Kasumi-1 (cell line): ENCODE measurements around the gene AFP.

Source experiments
- DNase-seq, 2 experiments: peaks; one replicate each; lab custom pipeline; 2025; lab: John Stamatoyannopoulos, UW

Gene AFP

GRCh38 chr4:73438048-73438447, 2.0 kb downstream of the AFP start:
- no peak for DNase-seq

DNA sequence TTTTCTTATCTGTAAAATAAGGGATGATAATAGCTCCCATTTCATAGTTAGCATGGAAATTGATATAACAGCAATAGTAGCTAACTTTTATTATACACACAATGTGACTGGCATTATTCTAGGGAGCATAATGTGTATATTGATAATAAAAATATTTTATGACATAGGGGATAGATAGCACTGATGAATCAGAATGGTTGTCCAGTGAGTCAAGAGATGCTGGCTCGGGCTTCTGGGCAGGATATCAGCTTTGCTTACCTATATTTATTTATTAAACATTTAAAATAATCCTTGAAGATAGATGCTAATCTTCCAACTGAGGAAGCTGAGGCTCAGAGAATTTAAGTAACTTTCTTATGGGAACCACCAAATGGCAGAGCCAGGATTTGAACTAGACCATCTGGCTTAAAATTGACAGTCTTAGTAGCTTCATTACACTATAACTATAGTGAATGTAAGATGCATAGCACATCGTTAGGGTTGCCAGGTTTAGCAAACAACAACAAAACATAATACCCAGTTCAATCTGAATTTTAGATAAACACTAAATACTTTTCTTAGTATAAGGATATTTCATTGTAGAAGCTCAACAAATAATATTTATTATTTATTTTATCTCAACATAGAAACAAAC, 2.7 kb downstream of the AFP start:
- DNase-seq: no peak

DNA sequence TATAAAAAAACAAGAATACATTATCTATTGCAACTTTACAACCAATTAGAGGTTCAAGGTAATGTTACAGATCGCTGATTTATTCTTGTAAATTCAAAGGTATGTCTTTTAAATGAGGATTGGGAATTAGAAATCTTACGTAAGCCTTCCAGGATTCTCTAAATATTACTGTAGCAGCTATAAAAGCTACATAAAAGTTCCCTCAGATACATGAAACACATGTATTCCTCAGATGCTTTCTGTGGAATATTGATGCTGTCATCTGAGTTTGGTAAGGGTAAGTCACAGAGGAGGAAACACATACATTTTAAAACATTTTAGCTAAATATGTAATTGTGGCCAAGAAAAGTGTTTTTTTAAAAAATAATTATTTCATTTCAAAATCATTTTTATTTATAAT, 3.4 kb downstream of the AFP start:
- DNase-seq: no peak

GRCh38 chr4:73439991-73440390, 4.0 kb downstream of the AFP start:
- DNase-seq: no peak

GRCh38 chr4:73440653-73441052, 4.6 kb downstream of the AFP start:
- no peak for DNase-seq

- no peak for DNase-seq
These were observed 6.3 kb downstream of the AFP start for GRCh38 chr4:73442275-73442674.

DNA sequence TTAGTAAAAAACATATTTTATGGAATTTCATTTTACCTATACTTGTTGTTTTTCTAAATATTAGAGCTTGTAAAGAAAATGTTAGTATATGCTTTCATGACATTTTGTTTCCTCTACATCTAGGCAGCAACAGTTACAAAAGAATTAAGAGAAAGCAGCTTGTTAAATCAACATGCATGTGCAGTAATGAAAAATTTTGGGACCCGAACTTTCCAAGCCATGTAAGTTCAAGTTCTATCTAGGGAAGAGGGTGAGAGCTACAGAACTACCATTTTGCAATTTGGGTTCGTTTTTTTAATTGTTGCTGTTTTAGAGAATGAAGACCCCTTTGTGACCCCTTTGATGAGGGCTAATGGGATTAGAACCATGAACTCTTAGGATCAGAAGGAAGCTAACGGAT, 7.2 kb downstream of the AFP start:
- no peak for DNase-seq

DNA sequence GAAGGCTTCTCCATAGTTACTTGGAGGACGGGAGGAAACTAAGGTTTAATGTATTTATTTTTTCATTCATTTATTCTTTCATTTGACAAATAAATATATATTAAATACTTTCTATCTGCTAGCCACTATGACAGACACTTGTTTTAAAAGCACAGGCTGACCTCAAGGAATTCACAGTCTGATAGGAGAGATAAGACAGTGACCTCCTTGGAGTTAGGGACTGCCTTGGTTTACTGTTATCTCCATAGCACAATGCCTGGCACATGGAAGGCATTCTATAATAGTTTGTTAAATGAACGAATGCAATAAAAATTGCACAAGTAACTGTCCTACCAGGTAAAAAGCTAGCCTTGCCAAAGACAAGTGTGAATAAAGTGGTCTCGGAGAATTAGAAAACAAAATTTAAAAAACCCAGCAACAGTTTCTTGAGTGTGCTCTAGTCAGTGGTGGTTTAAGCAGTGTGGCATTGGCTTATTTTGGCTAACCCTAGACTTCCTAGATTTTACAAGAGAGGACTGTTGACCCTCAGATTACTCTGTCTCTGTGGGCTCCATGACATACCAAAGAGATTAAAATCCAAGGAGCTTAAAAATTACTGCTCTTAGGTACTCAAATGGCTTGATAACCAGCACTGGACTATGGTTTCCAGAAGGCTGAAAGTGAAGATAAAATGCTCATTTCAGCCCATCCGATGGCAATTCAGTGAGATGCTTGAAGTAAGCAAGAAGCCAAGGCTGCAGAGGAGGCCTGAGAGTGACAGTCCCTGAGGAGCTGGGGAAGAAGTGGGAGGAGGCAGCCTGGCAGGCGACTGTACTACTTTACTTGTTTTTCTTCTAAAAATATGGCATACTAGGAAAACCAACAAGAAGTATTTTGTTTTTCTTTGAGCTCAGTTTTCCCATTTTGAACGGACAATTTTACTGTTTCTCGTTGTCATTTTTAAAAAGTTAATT, 9.6 kb downstream of the AFP start:
- DNase-seq: no peak

DNA sequence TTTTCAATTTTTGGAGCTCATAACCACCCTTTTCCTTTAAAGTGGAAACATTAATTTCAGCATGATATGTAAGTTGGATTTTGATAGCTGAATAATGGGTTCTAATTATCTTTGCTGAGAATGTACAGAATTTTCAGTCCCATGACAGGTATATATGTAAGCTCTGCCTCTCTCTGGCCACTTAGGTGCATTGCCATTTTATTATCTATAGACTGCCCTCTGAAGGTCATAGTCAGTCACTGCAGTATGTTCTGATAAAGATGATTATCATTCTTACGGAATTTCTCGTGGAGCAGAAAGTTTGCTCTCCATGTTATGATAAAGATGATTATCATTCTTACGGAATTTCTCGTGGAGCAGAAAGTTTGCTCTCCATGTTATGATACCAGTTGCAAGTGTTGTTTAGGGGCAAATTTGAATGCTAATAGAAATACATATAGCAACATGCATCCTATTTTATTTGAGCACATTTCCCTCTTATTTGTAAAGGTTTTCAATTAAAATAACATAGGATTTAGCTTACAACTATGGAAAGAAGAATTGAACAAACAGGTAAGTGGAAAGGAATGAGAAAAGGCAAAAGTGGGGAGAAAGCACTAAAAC, 10.4 kb downstream of the AFP start:
- peak; percentile 80 to 89 for DNase-seq

GRCh38 chr4:73447671-73448070, 11.7 kb downstream of the AFP start:
- no peak for DNase-seq

- no peak for DNase-seq
These were observed 12.6 kb downstream of the AFP start for GRCh38 chr4:73448448-73449203.

DNA sequence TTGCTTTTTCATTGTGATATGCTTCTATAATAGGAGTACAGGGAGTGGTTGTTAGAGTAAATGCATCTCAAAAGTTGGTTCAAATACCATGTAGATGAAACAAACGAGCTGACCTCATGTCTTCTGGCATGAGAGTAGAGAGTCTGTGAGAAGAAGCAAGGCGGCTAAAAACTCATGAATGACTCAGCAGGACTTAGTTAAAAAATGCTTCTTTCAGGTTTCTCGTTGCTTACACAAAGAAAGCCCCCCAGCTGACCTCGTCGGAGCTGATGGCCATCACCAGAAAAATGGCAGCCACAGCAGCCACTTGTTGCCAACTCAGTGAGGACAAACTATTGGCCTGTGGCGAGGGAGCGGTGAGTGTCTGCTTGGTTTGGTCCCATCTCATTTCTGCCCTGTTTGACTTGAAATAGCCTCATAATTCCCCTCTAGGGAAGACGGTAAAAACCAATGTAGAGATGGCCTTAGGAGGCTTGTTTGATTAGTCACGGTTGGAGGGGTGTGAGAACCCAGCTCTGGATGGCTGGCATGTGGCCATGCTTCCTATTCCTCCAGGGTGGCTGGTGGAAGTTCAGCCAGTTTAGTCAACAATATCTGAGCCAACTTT, 14.5 kb downstream of the AFP start:
- no peak for DNase-seq

GRCh38 chr4:73451404-73451803, 15.4 kb downstream of the AFP start:
- no peak for DNase-seq

- DNase-seq: no peak
These were observed 16.1 kb downstream of the AFP start for GRCh38 chr4:73451981-73452747.

GRCh38 chr4:73452953-73453700, 17.1 kb downstream of the AFP start:
- no peak for DNase-seq

DNA sequence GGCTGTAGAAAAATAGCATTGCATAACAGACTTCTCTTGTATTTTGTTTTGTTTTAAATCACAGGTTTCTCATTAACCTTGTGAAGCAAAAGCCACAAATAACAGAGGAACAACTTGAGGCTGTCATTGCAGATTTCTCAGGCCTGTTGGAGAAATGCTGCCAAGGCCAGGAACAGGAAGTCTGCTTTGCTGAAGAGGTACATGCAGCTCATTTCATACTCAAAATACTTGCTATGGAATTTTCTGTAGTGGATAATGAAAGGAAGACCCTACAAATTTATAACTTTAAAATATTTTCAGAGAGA, 17.6 kb downstream of the AFP start:
- DNase-seq: no peak

DNA sequence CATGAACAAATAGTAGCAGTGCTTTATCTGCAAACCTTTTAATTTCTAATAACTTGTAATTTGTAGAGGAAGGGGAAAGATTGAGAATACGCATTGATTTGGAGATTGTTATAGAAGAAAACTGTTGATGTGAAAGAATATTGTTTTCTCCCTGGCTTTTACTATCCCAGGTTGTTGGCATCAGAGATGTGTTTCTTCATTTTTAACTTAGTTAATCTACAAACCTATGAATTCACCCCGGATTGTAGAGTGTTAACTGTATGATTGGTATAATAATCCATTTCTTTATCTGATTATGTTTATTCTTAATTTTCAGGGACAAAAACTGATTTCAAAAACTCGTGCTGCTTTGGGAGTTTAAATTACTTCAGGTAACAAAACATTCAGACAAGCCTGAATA, 18.9 kb downstream of the AFP start:
- DNase-seq: no peak

DNA sequence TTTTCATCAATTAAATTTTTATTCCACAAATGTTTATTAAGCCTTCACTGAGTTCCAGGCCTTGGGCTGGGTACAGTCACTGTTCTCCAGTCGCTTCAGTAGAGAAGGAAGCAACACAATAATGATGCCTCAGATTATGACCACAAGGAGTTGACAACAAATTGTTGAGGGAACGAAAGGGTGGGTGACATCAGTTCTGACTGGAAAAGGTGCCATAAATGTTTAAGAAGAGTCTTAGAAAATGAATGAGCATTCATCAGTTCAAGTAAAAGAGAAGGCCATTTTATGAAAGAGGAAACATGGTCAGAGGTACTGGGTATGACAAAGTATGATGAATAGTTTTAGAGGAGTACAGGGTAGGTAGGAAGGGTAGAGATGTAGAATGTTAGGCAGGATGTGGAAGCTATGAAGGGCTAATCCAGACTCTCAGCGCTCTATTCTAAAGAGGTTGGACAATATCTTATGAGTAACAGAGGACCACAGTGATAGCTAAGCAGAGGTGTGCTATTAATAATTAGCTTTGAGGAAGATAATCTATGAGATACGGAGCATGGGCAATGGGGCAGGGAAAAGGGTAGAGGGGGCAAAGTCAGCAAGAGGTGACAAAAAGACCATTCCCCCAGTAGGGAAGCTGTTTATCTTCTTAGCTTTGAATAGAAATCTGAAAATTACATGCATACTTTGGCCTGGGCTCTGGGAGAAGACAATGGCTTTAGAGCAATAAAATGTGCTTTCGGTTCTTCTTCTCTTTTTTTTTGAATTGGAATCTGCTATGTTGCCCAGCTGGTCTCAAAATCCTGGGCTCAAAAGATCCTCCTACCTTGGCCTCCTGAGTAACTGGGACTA, 20.4 kb downstream of the AFP start:
- DNase-seq: no peak

- no peak for DNase-seq
These were observed 22.4 kb downstream of the AFP start for GRCh38 chr4:73458184-73459047.
